GM19468 (cell line): ENCODE data around the gene ZNF22.
A peak's percentile ranks its signal among the peaks of the same experiment; 100 is the strongest.
"Not testable (repeated sequence)": the region's sequence is repeated elsewhere in the genome, so short reads cannot be mapped to it uniquely, and the experiment has no call there.

Source experiments
- ATAC-seq: cut with Tn5 transposase; IDR thresholded peaks from one replicate; pipeline ENCODE4 v1.9.1; 2021; ENCODE audit warnings: mild to moderate bottlenecking, moderate library complexity, moderate number of reproducible peaks; ENCODE audit not compliant: unreplicated experiment; ENCODE audit errors: extremely low read depth

Gene ZNF22

DNA sequence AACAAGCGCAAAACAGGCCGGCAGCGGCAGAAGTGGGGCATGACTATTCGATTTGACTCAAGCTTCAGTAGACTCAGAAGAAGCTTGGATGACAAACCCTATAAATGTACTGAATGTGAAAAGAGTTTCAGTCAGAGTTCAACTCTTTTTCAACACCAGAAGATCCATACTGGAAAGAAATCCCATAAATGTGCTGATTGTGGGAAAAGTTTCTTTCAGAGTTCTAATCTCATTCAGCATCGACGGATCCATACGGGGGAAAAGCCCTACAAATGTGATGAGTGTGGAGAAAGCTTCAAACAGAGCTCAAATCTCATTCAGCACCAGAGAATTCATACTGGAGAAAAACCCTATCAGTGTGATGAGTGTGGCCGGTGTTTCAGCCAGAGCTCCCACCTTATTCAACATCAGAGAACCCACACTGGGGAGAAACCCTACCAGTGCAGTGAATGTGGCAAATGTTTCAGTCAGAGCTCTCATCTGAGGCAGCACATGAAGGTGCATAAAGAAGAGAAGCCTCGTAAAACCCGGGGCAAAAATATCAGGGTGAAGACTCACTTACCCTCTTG is 2.8 kb downstream of the ZNF22 start:
- ATAC-seq = no peak

DNA sequence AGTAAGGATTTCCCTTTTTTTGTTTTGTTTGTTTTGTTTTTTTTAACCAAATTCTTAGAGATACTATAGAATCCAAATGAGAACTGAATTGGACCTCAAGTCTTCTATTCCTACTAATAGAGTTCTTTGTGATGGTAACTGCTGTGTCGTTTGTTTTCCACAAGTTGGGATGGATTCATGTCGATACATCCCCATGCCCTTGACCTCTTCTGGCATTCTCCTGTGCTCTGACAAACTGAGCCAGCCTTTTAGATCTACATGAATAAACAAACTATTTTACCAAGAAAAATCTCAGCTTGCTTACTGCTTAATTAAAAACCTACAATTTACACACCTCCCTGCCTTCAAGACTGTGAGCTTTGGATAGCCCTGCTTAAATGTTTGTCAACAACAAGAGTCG is 3.9 kb downstream of the ZNF22 start:
- no peak for ATAC-seq

DNA sequence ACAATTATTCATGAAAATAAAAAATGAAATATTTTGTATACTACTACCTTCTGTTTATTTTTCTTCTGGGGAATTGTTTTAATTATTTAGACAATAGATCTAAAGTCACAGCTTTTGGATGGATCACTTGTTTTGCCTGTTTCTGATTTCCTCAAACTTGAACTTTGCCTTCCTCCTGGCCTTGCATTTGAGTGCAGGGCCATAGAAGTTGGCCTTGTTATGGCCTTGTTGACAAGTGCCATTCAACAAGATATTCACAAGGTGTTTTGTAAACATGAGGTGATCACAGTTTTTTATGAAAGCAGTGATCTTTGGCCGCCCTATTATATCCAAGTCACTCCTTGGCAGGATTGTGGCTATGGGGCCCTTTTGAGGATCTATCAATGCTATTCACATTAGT is 4.6 kb downstream of the ZNF22 start:
- ATAC-seq = no peak

DNA sequence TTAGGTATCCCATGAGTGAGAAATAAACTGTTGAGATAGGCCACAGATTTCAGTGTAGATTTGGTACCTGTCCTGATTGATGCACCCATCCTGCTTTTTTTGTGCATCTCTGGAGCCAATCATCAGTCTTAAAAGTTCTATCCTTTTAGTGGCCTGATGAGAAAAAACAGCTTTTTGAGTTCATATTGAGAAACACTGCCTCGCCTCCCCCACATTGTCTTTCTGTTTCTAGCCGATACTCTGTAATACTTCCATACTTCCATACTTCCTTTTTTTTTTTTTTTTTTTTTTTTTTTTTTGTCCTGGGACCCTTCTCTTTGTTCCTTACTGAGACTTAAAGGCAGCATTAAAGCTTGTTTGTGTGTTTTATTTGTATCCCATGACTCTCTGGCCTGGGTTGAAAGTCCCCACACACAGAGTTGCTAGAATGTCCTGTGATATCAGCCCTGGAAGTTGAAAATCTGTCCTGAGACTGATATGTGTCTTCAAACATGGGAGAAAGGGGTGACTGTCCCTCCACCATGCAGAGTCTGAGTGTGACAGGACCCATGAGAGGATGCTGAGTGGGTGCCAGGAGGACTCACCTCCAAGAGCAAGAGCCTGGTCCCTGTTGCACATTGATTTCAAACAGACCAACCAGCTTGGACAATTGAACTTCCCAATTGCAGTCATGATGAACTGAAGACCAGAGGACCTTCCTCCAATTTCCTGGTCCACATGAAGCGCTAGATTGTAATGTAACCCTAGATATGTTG is 5.7 kb downstream of the ZNF22 start:
- ATAC-seq = no peak

DNA sequence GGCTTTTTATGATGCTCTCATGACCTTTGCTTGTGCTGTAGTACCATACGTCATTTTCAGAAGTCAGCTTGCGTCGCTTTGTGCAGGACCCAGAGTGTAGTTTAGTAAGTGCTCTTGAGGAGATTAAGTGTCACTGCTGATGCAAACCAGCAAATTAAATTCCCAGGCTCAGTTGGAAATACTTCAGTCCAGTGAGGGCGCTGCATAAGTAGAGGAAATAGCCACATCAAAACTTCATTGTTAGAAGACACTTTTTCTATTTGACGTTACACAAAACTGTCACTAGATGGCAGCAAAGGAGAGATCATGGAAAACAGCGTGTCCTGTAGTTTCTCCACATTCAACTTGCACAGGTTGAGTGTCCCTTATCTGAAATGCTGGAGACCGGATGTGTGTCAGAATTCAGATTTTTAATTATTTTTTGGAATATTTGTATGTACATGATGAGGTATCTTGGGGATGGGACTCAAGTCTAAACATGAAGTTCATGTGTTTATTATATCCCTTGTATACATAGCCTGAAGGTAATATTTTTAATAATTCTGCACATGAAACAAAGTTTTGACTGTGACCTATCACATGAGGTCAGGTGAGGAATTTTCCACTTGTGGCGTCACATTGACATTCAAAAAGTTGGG is 7.9 kb downstream of the ZNF22 start:
- peak; percentile 46 for ATAC-seq

DNA sequence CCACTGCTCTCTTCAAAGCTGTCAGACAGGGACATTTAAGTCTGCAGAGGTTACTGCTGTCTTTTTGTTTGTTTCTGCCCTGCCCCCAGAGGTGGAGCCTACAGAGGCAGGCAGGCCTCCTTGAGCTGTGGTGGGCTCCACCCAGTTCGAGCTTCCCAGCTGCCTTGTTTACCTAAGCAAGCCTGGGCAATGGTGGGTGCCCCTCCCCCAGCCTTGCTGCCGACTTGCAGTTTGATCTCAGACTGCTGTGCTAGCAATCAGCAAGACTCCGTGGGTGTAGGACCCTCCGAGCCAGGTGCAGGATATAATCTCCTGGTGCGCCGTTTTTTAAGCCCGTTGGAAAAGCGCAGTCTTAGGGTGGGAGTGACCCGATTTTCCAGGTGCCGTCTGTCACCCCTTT is 13.8 kb downstream of the ZNF22 start:
- not testable (repeated sequence) for ATAC-seq

DNA sequence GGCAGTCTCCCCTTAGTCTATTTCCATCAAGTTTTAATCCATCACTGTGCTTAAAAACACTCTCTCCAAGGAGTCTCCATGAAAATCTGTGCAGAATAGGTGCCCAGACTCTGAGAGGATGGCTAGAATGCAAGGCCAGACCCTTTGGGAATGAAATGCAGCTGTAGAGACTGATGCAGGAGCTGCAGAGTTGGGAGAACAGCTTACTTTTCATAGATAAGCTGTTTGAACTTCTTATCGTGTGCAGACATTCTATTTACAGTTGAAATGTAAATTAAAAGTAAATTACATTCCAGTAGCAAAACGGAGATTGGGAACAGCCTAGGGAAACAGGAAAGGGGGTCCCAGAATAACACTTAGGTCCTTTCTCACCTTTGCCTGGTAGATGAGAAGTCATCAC is 14.9 kb downstream of the ZNF22 start:
- no peak for ATAC-seq

DNA sequence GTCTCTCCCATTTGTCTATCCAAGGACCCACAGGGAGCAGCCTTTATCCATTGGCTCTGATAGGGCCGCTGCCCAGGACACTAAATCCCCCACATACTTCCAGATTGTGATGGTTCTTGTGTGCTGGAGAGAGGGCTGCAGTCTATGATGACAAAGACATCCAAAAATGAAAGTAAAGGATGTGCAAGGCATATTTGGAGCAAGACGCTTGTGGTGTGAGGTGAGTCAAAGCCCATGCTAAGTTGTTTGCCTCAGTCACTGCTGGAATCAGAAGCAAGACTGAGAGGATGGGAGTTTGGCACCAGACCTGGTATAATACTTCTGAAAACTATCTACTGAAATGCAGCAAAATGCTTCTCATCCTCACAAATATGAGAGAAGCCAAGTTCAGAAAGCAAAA is 22.7 kb downstream of the ZNF22 start:
- ATAC-seq = no peak

DNA sequence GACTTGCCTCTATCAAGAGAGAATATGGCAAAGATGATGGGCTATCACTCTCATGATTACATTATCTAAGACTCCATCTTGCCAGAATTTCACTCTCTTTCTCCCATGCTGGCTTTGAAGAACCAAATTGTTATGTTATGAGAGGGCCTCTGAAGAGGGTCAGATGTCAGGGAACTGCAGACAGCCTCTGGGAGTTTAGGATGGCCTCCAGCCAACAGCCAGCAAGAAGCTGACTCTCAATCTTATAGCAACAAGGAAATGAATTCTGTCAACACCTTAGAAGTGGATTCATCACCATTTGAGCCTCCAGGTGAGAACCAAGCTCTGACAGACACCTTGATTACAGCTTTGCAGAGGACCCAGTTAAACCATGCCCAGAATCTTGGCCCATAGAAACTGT is 33.6 kb downstream of the ZNF22 start:
- ATAC-seq = no peak

DNA sequence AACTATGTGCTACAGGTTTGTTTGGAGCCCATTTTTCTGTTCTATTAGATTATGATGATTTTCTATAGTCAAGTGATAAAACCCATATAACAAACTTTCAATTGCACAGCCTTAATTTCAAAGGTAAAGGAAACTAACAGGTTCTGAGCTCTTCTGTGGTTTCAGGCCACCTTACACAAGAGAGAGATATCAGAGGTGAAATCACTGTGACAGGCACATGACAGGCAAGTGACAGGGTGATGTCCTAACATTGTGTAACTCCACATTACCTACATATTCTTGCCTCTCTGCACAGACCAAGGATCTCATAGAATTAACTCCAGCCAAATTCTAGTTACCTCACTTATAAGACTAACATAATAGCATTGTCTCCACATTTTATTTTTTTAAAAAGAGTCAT is 35.0 kb downstream of the ZNF22 start:
- no peak for ATAC-seq

DNA sequence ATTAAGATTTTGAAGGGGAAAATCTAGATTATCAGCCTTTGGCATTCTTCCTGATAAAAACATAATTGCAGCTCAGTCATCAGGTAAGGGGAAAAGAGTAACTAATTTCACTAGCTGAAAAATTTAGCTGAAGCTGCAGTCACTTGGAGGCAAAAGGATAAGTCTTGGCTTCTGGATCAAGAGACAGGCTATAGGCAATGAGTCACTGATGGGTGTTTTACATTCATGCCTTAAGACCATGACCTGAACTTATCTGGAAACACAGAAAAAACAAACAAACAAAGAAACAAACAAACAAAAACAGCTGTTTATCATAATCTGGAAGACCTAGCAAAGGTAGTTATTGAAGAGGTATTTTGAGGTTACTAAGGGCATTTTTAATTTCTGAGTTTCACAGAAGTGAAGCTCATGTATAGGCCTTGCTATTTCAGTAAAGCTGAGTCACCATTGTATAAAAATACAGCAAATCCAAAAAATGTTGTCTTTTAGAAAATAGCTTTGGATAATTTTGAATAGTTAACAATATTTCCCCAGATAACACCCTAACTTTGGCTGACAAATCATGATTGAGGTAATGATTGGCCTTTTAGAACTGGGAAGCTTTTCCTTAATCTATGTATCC is 40.3 kb downstream of the ZNF22 start:
- no peak for ATAC-seq

DNA sequence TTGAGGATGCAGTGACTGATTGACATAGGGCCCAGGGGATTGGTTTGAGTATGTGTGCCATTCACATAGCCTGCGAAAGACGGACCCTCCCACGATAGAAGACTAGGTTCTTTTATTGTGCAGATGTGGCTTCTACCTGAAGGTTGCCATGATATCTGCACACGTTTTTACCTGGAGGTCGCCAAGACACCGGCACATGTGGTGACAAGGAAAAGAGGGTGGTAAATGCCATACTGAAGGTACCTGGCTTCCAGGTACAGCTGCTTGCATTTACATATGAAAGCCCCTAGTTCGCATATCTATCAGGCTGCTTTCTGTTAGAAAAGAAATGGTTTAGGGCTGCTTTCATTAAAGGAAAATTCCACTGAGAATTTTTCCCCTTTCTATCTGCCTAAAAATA is 43.6 kb downstream of the ZNF22 start:
- ATAC-seq = no peak

DNA sequence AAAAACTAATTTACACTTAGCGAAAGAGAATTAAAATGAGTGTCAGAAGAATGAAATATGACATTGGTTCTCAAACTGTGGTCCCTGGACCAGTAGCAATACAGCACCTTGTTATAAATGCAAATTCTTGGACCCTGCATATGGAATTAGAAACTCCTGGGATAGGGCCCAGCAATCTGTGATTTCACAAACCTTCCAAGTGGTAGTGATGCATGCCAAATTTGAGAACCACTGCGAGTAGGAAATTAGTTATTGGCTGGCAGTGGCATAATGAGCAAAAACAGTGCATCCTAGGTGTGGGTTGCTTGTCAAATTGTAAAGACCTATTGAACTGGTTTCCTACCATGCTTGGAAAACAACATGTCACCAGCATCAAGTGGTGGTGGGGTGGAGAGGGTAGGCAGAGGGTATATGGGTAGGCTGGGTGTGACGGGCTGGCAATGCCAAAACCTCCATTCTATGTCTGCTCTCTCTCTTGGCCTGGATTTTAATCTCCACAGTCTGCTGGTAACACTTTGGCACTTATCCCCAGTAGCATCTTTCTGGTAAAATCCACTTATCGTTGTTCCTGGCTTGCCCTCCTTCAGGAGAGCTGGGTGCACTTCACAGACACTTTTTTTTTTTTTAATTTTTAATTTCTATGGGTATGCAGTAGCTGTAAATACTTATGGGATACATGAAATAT is 50.0 kb downstream of the ZNF22 start:
- no peak for ATAC-seq

DNA sequence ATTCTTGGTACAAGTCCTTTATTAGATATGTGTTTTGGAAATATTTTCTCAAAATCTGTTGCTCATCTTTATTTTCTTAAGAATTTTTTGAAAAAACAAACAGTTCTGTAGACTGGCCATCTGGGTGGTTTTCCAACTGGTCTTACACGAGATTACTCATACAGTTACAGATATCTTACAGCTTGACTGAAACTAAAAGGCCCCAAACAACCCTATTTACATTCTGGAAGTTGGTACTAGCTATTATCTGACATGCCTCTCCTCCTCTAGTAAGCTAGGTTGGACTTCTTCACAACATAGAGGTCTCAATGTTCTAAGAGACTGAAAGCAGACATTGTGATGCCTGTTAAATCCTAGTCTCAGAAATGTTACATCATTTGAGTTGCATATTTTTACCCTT is 52.0 kb downstream of the ZNF22 start:
- ATAC-seq = no peak

DNA sequence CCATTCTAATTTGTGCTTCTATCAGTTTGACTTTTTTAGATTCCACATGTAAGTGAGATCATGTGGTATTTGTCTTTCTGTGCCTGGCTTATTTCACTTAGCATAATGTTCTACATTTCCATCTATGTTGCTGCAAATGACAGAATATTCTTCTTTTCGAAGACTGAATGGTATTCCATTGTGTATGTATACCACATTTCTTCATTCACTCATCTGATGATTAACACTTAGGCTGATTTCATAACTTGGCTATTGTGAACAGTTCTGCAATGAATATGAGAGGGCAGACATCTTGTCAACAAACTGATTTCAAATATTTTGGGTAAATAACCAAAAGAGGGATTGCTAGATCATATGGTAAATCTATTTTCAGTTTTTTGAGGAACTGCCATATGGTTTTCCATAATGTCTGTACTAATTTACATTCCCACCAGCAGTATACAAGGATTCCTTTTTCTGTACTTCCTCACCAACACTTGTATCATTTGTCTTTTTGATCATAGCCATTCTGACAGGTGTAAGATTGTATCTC is 52.9 kb downstream of the ZNF22 start:
- ATAC-seq = no peak
